Rectal smooth muscle tissue (tissue), 1 donor: ENCODE results near the gene PSMB3.
"Not testable (repeated sequence)": the region's sequence is repeated elsewhere in the genome, so short reads cannot be mapped to it uniquely, and the experiment has no call there.

ENCODE experiments used
- H3K27ac ChIP-seq: one replicate; pipeline ENCODE4 v1.7.0; 2013; ENCODE audit warnings: low read depth, low read length, inconsistent platforms
- H3K27me3 ChIP-seq: one replicate; pipeline ENCODE4 v1.7.0; 2013; ENCODE audit warnings: low read length; ENCODE audit not compliant: control insufficient read depth, insufficient read depth
- H3K36me3 ChIP-seq: one replicate; pipeline ENCODE4 v1.7.0; 2013; ENCODE audit warnings: low read length; ENCODE audit not compliant: control insufficient read depth, insufficient read depth
- H3K4me1 ChIP-seq: one replicate; pipeline ENCODE4 v1.7.0; 2013; ENCODE audit warnings: low read length; ENCODE audit not compliant: control insufficient read depth, insufficient read depth
- H3K4me3 ChIP-seq: one replicate; pipeline ENCODE4 v1.7.0; 2013; ENCODE audit warnings: low read length
- H3K9ac ChIP-seq: one replicate; pipeline ENCODE4 v1.7.0; 2013; ENCODE audit warnings: low read length

Gene PSMB3

DNA sequence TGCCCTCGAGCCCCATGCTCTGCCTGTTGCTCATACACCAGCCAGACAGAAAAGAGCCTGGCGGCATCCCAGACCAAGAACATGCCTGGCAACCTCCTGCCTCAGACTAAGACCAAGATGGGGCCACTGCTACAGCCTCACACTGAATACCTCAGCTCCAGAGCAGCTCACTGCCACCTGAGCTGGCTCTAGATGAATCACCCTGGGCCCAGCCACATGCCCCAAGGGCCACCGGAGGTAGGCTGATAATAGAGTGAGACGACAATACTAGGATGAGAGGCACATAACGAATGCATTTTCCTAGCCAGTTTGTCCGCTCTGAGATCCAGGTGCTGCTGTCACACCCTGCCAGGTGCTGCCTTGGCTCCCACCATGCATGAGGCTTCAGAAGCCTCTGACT is 33.8 kb downstream of the PSMB3 start:
- Histone ChIP-seq H3K4me1 (no peaks in the 10 kb centered on the region), H3K4me3 (no peak overlapping the region), H3K36me3 (peaks cover 38% of the 10 kb centered on the region), H3K9ac (no peak overlapping the region), H3K27me3 (no peaks in the 10 kb centered on the region), H3K27ac (no peak overlapping the region)

DNA sequence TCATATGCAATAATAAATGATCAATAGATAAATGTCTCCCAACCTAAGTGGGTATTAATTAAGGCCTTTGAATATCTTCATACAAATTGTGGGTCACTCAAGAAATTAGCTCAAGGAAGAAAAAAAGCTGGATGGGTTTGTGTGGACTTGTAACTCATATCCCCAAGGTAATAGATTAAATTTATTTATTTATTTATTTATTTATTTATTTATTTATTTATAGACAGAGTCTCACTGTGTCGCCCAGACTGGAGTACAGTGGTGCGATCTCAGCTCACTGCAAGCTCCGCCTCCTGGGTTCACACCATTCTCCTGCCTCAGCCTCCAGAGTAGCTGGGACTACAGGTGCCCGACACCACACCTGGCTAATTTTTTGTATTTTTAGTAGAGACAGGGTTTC is 35.5 kb downstream of the PSMB3 start:
- H3K4me1 ChIP-seq, H3K9ac ChIP-seq, H3K27me3 ChIP-seq, H3K4me3 ChIP-seq, H3K27ac ChIP-seq: not testable (repeated sequence)
- peaks cover 34% of the 10 kb centered on the region for H3K36me3 ChIP-seq

DNA sequence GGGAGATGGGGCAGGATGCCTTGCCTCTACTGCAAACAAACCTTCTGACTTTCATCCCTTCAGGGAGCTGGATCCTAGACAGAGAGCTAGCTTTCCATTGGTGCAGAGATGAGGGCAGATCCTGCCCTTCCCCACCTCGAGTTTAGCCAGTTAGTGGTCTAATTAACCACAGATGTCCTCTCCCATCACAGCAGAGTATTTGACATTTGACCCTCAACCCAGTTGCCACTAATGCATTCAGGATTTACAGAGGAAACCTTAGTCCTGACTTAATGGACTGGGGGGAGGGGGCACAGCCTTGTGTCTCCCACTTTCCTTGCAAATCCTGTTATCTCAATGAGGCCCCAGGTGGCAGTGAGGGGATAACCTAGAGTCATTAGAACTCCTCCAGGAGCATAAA is 36.6 kb downstream of the PSMB3 start:
- H3K27me3 ChIP-seq, result no peaks in the 10 kb centered on the region
- H3K4me3 ChIP-seq, result no peak overlapping the region
- H3K9ac ChIP-seq, result no peak overlapping the region
- H3K27ac ChIP-seq, result no peak overlapping the region
- no peaks in the 10 kb centered on the region for H3K4me1 ChIP-seq
- peaks cover 25% of the 10 kb centered on the region for H3K36me3 ChIP-seq

DNA sequence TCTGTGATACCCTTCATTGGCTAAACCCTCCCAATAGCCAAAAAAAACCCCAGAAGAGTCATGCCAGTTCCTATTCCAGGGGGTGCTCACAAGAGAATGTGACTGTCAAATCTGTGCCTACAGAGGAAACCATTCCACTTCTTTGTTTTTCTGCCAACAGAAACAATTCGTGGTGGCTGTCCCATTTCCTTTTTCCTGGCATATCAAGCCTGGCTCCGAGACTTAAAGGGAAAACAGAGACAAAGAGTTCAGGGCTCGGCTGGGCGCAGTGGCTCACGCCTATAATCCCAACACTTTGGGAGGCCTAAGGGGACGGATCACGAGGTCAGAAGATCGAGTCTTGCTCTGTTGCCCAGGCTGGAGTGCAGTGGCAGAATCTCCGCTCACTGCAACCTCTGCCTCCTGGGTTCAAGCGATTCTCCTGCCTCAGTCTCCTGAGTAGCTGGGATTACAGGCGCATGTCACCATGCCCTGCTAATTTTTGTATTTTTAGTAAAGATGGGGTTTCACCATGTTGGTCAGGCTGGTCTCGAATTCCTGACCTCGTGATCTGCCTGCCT is 37.7 kb downstream of the PSMB3 start:
- H3K36me3 ChIP-seq, result peaks cover 21% of the 10 kb centered on the region
- H3K9ac ChIP-seq, H3K4me3 ChIP-seq, H3K4me1 ChIP-seq, H3K27ac ChIP-seq, H3K27me3 ChIP-seq: not testable (repeated sequence)

DNA sequence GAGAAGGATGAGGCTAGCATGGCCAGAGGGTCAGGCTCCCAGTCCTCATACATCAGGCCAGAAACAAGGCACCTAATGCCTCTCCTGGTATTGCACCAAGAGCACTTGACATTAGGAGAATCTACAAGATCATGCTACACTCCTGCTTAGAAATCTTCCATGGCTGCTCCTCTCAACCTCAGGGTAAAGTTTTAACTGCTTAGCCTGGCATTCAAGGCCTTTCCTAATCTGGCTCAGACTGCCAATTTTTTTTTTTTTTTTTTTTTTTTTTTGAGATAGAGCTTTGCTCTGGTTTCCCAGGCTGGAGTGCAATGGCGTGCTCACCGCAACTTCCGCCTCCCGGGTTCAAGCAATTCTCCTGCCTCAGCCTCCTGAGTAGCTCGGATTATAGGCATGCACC is 38.6 kb downstream of the PSMB3 start:
- no peaks in the 10 kb centered on the region for H3K4me1 ChIP-seq
- H3K4me3 ChIP-seq, result no peak overlapping the region
- no peak overlapping the region for H3K9ac ChIP-seq
- H3K27me3 ChIP-seq, result no peaks in the 10 kb centered on the region
- no peak overlapping the region for H3K27ac ChIP-seq
- peaks cover 13% of the 10 kb centered on the region for H3K36me3 ChIP-seq

DNA sequence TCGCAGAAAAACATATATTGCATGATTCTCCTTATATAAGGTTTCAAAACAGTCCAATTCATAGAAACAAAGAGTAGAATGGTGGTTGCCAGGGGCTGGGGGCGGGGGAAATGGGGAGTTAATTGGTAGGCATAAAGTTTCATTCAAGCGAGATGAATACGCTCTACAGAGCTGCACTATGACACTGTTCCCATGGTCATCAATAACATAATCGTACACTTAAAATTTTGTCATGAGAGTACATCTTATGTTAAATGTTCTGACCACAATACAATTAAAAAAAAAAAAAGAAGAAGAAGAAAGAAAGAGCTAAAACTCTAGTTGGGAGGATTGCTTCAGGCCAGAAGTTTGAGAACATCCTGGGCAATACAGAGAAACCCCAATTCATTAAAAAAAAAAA is 41.7 kb downstream of the PSMB3 start:
- peaks cover 16% of the 10 kb centered on the region for H3K4me1 ChIP-seq
- H3K4me3 ChIP-seq, result no peak overlapping the region
- no peaks in the 10 kb centered on the region for H3K27me3 ChIP-seq
- no peak overlapping the region for H3K9ac ChIP-seq
- H3K36me3 ChIP-seq, result peaks cover 4% of the 10 kb centered on the region
- no peak overlapping the region for H3K27ac ChIP-seq

DNA sequence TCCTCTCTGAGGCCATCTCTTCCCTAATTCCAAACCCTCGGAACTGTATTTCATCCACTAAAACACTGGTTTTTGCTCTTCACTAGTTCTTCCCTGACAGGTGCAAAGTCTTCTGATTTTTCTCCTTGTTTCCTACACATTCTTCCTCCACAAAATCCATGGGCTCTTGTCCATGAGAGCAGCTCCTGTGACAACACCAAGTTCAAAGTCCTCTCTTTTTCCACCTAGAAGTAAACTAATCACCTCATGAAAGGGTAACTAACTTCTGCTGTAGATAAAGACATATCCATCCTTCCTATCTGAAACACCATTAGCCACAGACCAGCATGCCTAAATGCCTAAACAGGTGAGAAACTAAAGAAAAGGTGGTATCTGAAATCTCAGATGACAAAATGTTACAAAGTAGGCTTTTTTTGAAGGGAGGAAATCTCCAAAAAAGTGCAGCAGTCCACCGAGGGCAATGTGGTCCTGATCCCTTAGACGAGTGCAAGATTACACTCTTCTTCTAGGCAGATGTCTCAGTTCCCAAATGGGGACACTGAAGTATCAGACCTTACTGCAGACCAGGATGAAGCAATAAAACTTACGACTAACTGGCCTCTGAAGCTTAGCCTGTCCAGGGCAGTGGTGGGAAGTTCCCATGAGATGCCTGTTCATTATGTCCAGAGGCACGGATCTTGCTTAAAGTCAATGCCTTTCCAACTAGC is 44.1 kb downstream of the PSMB3 start:
- peaks cover 5% of the 10 kb centered on the region for H3K36me3 ChIP-seq
- peaks cover 16% of the 10 kb centered on the region for H3K4me1 ChIP-seq
- H3K9ac ChIP-seq, result no peak overlapping the region
- H3K27me3 ChIP-seq, result no peaks in the 10 kb centered on the region
- no peak overlapping the region for H3K27ac ChIP-seq
- H3K4me3 ChIP-seq, result no peak overlapping the region

DNA sequence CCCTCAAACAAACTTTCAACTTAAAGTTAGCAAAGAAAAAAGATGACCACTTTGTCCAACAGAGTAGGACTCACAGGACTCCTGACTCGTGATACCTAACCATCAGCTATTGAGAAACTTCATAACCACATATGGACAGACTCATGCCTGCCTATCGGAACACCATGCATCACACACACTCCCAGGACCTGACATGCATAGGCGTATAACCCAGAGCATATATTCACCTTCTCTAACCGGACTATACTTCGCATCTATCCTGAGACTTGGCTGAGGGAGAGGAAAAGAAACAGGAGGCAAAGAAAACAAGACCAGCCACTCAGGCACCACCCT is 44.6 kb downstream of the PSMB3 start:
- H3K27ac ChIP-seq, result no peak overlapping the region
- peak overlapping the region; percentile 25 for H3K4me3 ChIP-seq
- H3K27me3 ChIP-seq, result no peaks in the 10 kb centered on the region
- peaks cover 10% of the 10 kb centered on the region for H3K36me3 ChIP-seq
- no peak overlapping the region for H3K9ac ChIP-seq
- H3K4me1 ChIP-seq, result peaks cover 16% of the 10 kb centered on the region

DNA sequence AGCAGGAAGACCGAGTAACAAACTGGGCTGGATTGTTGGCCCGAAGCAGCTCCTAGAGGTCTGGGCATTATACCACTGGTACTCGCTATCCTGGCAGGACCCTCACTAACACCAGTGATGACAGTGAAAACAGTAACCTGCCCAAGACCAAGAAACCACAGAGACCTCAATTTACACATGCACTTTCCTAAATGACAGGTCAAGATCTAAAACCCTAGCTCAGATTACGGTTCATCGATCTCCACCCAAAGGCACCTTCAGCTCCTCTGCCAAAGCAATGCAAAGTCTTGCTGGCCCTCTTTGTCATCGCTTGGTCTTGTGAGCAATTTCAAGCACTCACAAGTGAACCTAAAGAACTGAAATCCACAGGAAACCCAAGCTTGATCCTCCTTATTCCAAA is 45.3 kb downstream of the PSMB3 start:
- Histone ChIP-seq H3K27me3 (no peaks in the 10 kb centered on the region), H3K36me3 (peaks cover 12% of the 10 kb centered on the region), H3K4me1 (peaks cover 16% of the 10 kb centered on the region), H3K27ac (no peak overlapping the region), H3K4me3 (peak overlapping the region; percentile 25), H3K9ac (no peak overlapping the region)

DNA sequence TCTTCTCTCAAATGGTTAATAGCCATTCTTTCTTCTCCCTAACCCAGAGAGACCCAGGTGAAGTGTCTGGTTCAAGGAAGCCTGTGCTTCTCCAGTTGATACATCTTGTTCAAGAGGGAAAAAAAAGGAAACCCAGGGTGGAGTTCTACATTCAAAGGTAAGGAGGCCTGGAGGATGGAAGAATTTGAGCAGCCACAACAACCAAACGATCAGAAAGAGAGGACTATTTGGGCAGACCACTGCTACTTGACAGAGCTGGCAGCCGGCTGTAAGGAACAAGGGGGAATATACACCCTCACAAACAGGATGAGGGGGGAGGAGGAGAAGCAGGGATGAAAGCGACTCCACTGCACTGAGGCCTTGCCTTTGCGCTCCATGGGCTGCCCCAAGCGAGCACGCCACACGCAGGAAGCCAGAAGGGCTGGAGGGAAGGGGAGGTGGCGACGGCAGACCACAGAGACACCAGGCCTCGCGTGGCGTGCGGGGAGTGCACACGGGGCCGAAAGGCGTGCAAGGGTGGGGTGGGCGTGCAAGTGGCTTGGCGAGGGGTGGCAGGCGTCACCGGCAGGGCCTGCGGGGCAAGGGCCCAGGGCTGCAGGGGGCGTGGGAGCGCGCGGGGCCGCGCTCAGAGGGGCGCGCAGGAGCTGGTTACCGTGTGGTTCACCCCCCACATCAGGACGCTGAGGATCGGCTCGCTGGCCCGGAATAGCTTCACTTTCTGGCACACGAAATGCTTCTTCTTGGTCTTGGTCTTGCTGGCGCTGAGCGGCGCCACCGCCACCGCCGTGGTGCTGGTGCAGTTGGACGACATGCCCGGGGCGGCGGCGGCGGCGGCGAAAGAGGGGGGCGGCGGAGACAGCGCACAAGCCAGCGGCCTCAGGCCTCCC is 46.3 kb downstream of the PSMB3 start:
- Histone ChIP-seq H3K36me3 (peaks cover 15% of the 10 kb centered on the region), H3K27ac (peak overlapping the region; percentile 99), H3K4me1 (peaks cover 16% of the 10 kb centered on the region), H3K4me3 (peak overlapping the region; percentile 95), H3K27me3 (no peaks in the 10 kb centered on the region), H3K9ac (peak overlapping the region; percentile 78)

DNA sequence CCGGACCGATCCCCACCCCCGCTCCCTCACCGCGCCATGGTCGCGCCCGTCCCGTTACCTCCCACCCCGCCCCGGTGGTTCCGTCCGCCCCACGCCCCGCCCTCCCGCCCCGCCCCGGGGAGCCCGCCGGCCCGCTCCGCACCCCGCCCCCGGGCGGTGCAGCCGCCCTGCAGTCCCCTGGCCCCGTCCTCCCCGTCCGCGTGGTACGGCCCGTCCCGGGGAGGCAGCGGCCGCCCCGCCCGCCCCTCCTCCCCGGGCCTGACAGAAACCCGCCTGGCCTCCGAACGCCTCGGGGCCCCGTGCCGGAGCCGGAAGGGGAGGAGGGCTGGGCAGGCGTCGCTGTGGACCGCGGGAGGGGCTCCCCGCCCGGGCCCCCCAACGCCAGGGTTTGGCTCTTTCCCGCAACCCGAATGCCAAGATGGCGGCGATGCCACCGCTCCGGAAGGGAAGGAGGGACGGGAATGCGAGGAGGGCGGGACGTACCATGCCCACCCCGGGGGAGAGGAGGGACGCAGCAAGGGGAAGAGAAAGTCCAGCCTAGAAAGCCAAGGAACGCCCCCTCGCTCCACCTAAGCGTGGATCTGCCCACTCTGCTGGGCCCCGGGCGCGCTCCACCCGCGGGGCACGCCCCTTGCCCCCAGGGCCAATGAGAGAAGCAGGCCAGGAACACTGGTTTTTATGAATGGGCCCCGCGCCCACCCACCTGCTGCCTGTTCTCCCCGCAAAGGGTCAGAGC is 47.1 kb downstream of the PSMB3 start, which contains the start of gene PIP4K2B:
Gene PIP4K2B (minus strand): TSS at position 56 of the 736 bp plus-strand sequence. CDS start 132 bp downstream, outside the sequence.
- Histone ChIP-seq H3K27ac (peak within 1 kb of the TSS; percentile 99), H3K4me3 (peak within 1 kb of the TSS; percentile 95), H3K9ac (peak within 1 kb of the TSS; percentile 78), H3K36me3 (peaks cover 15% of the 10 kb centered on the region), H3K4me1 (peaks cover 16% of the 10 kb centered on the region), H3K27me3 (no peaks in the 10 kb centered on the region)

DNA sequence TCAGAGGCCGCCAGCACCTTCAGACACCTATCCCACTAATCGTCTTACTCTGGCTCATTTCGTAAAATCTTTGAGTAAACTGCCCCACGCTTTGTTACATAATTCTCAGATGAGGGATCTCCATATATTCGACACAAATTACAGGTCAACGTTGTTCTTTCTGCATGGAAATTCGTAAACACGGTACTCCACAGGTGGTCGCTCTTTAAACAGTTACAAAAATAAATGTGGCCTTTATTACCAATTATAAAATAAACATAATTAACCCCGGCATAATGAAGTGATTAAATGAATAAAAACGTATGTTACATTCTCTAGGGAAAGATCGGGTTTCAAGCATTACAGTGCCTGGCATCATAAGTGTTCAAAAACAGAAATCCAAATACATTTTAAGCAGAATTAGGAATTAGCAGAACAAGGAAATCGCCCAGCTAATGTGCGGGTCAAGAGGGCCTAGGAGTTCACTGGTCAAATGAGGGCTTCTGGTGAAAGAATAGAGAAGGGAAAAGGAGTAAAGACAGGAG is 47.8 kb downstream of the PSMB3 start:
- Histone ChIP-seq H3K4me3 (peak overlapping the region; percentile 72), H3K9ac (no peak overlapping the region), H3K27me3 (no peaks in the 10 kb centered on the region), H3K27ac (peak overlapping the region; percentile 99), H3K36me3 (peaks cover 15% of the 10 kb centered on the region), H3K4me1 (peaks cover 16% of the 10 kb centered on the region)
